Measurements from ENCODE around the gene SLC25A5.

- TF ChIP-seq POLR2A (IDR thresholded peaks at IDR 0.05) (peak; percentile 85 to 92), EP300 (IDR thresholded peaks at IDR 0.05) (no peak), POLR2AphosphoS5 (IDR thresholded peaks at IDR 0.05) (peak; percentile 94)
- TF ChIP-seq, protein P1, sequence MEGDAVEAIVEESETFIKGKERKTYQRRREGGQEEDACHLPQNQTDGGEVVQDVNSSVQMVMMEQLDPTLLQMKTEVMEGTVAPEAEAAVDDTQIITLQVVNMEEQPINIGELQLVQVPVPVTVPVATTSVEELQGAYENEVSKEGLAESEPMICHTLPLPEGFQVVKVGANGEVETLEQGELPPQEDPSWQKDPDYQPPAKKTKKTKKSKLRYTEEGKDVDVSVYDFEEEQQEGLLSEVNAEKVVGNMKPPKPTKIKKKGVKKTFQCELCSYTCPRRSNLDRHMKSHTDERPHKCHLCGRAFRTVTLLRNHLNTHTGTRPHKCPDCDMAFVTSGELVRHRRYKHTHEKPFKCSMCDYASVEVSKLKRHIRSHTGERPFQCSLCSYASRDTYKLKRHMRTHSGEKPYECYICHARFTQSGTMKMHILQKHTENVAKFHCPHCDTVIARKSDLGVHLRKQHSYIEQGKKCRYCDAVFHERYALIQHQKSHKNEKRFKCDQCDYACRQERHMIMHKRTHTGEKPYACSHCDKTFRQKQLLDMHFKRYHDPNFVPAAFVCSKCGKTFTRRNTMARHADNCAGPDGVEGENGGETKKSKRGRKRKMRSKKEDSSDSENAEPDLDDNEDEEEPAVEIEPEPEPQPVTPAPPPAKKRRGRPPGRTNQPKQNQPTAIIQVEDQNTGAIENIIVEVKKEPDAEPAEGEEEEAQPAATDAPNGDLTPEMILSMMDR (IDR thresholded peaks at IDR 0.05) = no peak
Measured at GRCh38 chrX:119467842-119468550, at the start of gene SLC25A5.
